ENCODE data around the gene ZC3H4. TPM values are rescaled to one million over a fixed set of nuclear protein-coding genes. Genes with fewer than 3 reads are reported as not detected.

The ZC3H4 gene
- total RNA-seq, 2 experiments from 2014 or later = 68.5 to 70.2 TPM

GRCh38 chr19:47132194-47132852, 18.7 kb upstream of the ZC3H4 start:
- H3K4me3 Mint-ChIP-seq = peak overlapping the region; percentile 100
- POLR2A ChIA-PET = interaction anchor here (1.2 to 2.8 kb wide), 9 partner anchors 13 to 112 kb away, joined by 3 to 22 read pairs (median 6); partner anchors contain the start of gene ZC3H4
- peak overlapping the region; percentile 100 for H3K27ac Mint-ChIP-seq
- peaks cover 44% of the 10 kb centered on the region for H3K36me3 Mint-ChIP-seq (ENCODE audit: low read depth)
- ATAC-seq = no peak
- intact Hi-C loops (cut with micrococcal nuclease) = no loop called here
- no peak for DNase-seq
- H3K4me1 Mint-ChIP-seq (ENCODE audit: low read depth) = peaks cover 40% of the 10 kb centered on the region
- peaks cover 6% of the 10 kb centered on the region for H3K9me3 Mint-ChIP-seq
- H3K27me3 Mint-ChIP-seq = peaks cover 2% of the 10 kb centered on the region
- CTCF ChIA-PET = interaction anchor here (0.9 to 3.4 kb wide), 12 partner anchors 11 to 120 kb away, joined by 3 to 24 read pairs (median 10); partner anchors contain the start of gene ZC3H4
- no peak for TF ChIP-seq CTCF (IDR thresholded peaks at IDR 0.05)

- peaks cover 2% of the 10 kb centered on the region for H3K27me3 Mint-ChIP-seq
- ChIA-PET CTCF (interaction anchor here (0.8 to 3.4 kb wide), 19 partner anchors 13 to 346 kb away, joined by 3 to 24 read pairs (median 4); partner anchors contain the start of gene ZC3H4), POLR2A (interaction anchor here (0.6 to 2.8 kb wide), 18 partner anchors 9 to 119 kb away, joined by 3 to 22 read pairs (median 4); partner anchors contain the start of gene ZC3H4)
- intact Hi-C loops (cut with micrococcal nuclease) = no loop called here
- peaks cover 6% of the 10 kb centered on the region for H3K9me3 Mint-ChIP-seq
- peaks cover 37% of the 10 kb centered on the region for H3K4me1 Mint-ChIP-seq (ENCODE audit: low read depth)
- peaks cover 41% of the 10 kb centered on the region for H3K36me3 Mint-ChIP-seq (ENCODE audit: low read depth)
- ATAC-seq (peak; percentile 91), DNase-seq (peak; percentile 93)
- peak within 1 kb of the TSS; percentile 100 for H3K27ac Mint-ChIP-seq
- TF ChIP-seq CTCF (IDR thresholded peaks at IDR 0.05) = peak; percentile 51
- peak within 1 kb of the TSS; percentile 100 for H3K4me3 Mint-ChIP-seq
Measured at GRCh38 chr19:47130589-47131227, 17.1 kb upstream of the ZC3H4 start, which contains the start of gene SAE1. Gene SAE1, plus strand, starts transcription at chr19:47130835. Its CDS starts 96 bp downstream, at chr19:47130931.

DNA sequence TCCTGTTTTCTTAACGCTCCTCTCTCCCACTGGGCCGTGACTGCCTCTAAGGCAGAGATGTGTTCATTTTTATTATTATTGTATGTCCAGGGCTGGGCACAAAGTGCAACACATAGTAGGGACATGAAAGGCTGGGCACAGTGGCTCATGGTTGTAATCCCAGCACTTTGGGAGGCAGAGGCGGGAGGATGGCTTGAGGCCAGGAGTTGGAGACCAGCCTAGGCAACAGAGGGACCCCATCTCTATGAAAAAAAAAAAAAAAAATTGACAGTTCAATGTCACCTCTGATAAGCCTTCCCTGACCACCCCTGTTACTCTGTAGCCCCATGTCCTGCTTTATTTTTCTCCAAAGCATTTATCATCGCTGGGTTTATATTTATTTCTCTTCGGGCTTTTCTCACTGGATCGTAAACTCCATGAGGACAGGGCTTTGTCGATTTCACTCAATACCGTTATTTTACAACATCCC, 16.6 kb upstream of the ZC3H4 start:
- Mint-ChIP-seq H3K9me3 (peaks cover 6% of the 10 kb centered on the region), H3K4me1 (ENCODE audit: low read depth) (peaks cover 34% of the 10 kb centered on the region), H3K27ac (peak overlapping the region; percentile 100), H3K4me3 (peak overlapping the region; percentile 100), H3K27me3 (peaks cover 2% of the 10 kb centered on the region), H3K36me3 (ENCODE audit: low read depth) (peaks cover 39% of the 10 kb centered on the region)
- intact Hi-C loops (cut with micrococcal nuclease) = no loop called here
- ChIA-PET CTCF (interaction anchor here (0.9 to 5.0 kb wide), 6 partner anchors 15 to 117 kb away, joined by 3 to 42 read pairs (median 6); no protein-coding TSS in a partner anchor), POLR2A (interaction anchor here (0.9 to 2.8 kb wide), 3 partner anchors 10 to 19 kb away, joined by 3 to 22 read pairs (median 8); partner anchors contain the start of gene ZC3H4)
- TF ChIP-seq CTCF (IDR thresholded peaks at IDR 0.05) = no peak
- ATAC-seq = no peak
- no peak for DNase-seq

DNA sequence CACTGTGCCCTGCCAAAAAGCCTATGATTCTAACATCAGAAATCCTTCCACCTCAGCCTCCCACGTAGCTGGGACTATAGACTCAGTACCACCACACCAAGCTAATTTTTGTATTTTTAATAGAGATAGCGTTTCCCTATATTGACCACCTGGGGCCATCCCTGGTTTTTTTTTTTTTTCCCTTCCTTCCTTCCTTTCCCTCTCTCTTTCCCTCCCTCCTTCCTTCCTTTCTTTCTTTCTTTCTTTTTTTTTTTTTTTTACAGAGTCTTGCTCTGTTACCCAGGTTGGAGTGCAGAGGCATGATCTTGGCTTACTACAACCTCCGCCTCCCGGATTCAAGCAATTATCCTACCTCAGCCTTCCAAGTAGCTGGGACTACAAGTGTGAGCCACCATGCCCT, 16.0 kb upstream of the ZC3H4 start:
- ChIA-PET CTCF (interaction anchor here (0.9 to 5.0 kb wide), 4 partner anchors 20 to 117 kb away, joined by 3 to 42 read pairs (median 14); no protein-coding TSS in a partner anchor), POLR2A (interaction anchor here (0.9 kb wide), 1 partner anchor 18 kb away, joined by 3 read pairs; no protein-coding TSS in a partner anchor)
- Mint-ChIP-seq H3K4me3 (no peak overlapping the region), H3K9me3 (peaks cover 6% of the 10 kb centered on the region), H3K27me3 (peaks cover 2% of the 10 kb centered on the region), H3K27ac (no peak overlapping the region), H3K36me3 (ENCODE audit: low read depth) (peaks cover 36% of the 10 kb centered on the region), H3K4me1 (ENCODE audit: low read depth) (peaks cover 30% of the 10 kb centered on the region)
- DNase-seq (no peak), ATAC-seq (no peak)
- intact Hi-C loops (cut with micrococcal nuclease) = loop anchor here (5.0 kb wide), 1 partner anchor 47 kb away; no protein-coding TSS in a partner anchor
- TF ChIP-seq CTCF (IDR thresholded peaks at IDR 0.05) = no peak
